ENCODE measurements around the gene ZDHHC5. TPM values are rescaled to one million over a fixed set of nuclear protein-coding genes. Genes with fewer than 3 reads are reported as not detected.

Gene ZDHHC5, protein sequence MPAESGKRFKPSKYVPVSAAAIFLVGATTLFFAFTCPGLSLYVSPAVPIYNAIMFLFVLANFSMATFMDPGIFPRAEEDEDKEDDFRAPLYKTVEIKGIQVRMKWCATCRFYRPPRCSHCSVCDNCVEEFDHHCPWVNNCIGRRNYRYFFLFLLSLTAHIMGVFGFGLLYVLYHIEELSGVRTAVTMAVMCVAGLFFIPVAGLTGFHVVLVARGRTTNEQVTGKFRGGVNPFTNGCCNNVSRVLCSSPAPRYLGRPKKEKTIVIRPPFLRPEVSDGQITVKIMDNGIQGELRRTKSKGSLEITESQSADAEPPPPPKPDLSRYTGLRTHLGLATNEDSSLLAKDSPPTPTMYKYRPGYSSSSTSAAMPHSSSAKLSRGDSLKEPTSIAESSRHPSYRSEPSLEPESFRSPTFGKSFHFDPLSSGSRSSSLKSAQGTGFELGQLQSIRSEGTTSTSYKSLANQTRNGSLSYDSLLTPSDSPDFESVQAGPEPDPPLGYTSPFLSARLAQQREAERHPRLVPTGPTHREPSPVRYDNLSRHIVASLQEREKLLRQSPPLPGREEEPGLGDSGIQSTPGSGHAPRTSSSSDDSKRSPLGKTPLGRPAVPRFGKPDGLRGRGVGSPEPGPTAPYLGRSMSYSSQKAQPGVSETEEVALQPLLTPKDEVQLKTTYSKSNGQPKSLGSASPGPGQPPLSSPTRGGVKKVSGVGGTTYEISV
- polyA plus RNA-seq = 46.4 TPM
- long read RNA-seq, donor 1, full-length matches to known transcripts = 1 of 26 reads
- long read RNA-seq, donor 1, partial matches to known transcripts = 25 of 26 reads
- long read RNA-seq, donor 1, other reads (novel, unspliced or antisense) = 0 of 26 reads
- long read RNA-seq, donor 2, full-length matches to known transcripts = 4 of 136 reads
- long read RNA-seq, donor 2, partial matches to known transcripts = 96 of 136 reads
- long read RNA-seq, donor 2, other reads (novel, unspliced or antisense) = 36 of 136 reads
- long read RNA-seq, donor 3 = 0 reads
- long read RNA-seq, donor 4 = 0 reads
- long read RNA-seq, donor 5, partial matches to known transcripts = 25 of 25 reads
- long read RNA-seq, donor 5, other reads (novel, unspliced or antisense) = 0 of 25 reads
- long read RNA-seq, donor 6, full-length matches to known transcripts = 3 of 47 reads
- long read RNA-seq, donor 6, partial matches to known transcripts = 44 of 47 reads
- long read RNA-seq, donor 6, other reads (novel, unspliced or antisense) = 0 of 47 reads
- long read RNA-seq, donor 7, partial matches to known transcripts = 6 of 6 reads
- long read RNA-seq, donor 7, other reads (novel, unspliced or antisense) = 0 of 6 reads
- long read RNA-seq, donor 8, full-length matches to known transcripts = 2 of 31 reads
- long read RNA-seq, donor 8, partial matches to known transcripts = 29 of 31 reads
- long read RNA-seq, donor 8, other reads (novel, unspliced or antisense) = 0 of 31 reads
- long read RNA-seq, donor 9, full-length matches to known transcripts = 2 of 31 reads
- long read RNA-seq, donor 9, partial matches to known transcripts = 29 of 31 reads
- long read RNA-seq, donor 9, other reads (novel, unspliced or antisense) = 0 of 31 reads
- long read RNA-seq, donor 10, full-length matches to known transcripts = 3 of 97 reads
- long read RNA-seq, donor 10, partial matches to known transcripts = 81 of 97 reads
- long read RNA-seq, donor 10, other reads (novel, unspliced or antisense) = 13 of 97 reads
- long read RNA-seq, donor 11, full-length matches to known transcripts = 1 of 39 reads
- long read RNA-seq, donor 11, partial matches to known transcripts = 38 of 39 reads
- long read RNA-seq, donor 11, other reads (novel, unspliced or antisense) = 0 of 39 reads

DNA sequence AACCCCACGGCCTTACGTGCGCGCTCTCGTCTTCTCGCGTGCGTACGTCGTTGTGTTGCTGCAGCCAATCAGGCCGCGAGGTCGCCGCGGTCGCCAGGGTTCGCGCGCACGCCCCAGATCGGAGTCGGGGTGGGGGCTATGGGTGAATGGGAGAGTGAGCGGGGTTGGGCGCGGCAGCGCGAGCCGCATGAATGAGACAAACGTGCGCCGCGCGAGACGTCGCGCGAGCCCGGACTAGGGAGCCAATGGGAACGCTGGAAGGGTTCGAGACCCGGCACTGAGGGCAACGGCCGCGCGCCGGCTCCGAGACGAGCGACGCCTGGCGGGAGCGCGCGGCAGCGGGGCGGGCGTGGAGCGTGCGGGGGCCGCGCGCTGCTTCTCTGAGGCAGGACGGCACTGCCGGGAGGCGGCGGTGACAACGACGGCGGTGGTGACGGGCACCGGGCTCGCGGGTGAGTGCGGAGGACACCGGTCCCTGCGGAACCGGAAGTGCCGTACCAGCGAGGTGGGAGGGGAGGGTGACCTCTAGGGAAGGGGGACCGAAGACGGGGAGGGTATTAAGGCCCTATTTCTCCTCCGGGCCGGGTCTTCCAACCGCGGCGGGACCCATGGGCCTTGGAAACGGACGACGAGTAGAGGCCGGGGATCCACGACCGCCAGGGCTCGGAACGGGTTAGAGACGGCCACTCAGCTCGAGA lies at the start of gene ZDHHC5:
ZDHHC5 (plus strand) TSS at position 379 of the 698 bp plus-strand sequence. CDS start 4,977 bp downstream, outside the sequence.
- Histone ChIP-seq H3K36me3 (ENCODE audit: control insufficient read depth, insufficient read depth, low read length) (peaks cover 16% of the 10 kb centered on the region), H3K9me3 (ENCODE audit: control insufficient read depth, low read depth, low read length) (no peaks in the 10 kb centered on the region), H3K27ac (ENCODE audit: low read length) (peak within 1 kb of the TSS; percentile 95), H3K27me3 (ENCODE audit: control insufficient read depth, insufficient read depth, low read length) (no peaks in the 10 kb centered on the region), H3K4me3 (ENCODE audit: low read length) (peak within 1 kb of the TSS; percentile 97), H3K4me1 (ENCODE audit: control insufficient read depth, insufficient read depth, low read length) (peaks cover 7% of the 10 kb centered on the region)
- WGBS (ENCODE audit: insufficient coverage, low lambda C conversion rate) = no CpG with 5 or more reads among the region's 96 CpGs
- peak; percentile 100 for DNase-seq

DNA sequence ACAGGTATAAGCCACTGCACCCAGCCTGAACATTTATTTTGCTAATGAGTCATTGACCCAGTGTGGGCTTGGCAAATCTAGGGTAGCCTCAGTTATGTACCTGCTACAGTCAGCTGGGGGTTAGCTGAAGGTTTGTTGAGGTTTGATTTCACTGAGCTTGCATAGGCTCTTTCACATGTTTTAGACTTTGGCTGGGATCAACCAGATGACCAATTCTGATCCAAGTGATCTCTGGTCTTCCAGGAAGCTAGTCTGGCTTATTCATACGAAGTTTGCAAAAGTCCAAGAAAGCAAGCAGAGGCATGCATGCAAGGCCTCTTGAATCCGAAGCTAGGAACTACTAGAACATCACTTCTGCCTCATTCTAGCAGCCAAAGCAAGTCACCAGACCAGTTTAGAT lies 49.5 kb upstream of the ZDHHC5 start:
- WGBS (ENCODE audit: insufficient coverage, low lambda C conversion rate) = 100% methylated on average over 1 of the region's 2 CpGs
- no peaks in the 10 kb centered on the region for H3K4me1 ChIP-seq (ENCODE audit: control insufficient read depth, insufficient read depth, low read length)
- H3K36me3 ChIP-seq (ENCODE audit: control insufficient read depth, insufficient read depth, low read length) = peaks cover 6% of the 10 kb centered on the region
- no peak overlapping the region for H3K27ac ChIP-seq (ENCODE audit: low read length)
- H3K4me3 ChIP-seq (ENCODE audit: low read length) = no peak overlapping the region
- no peak for DNase-seq
- peaks cover 2% of the 10 kb centered on the region for H3K27me3 ChIP-seq (ENCODE audit: control insufficient read depth, insufficient read depth, low read length)
- H3K9me3 ChIP-seq (ENCODE audit: control insufficient read depth, low read depth, low read length) = peaks cover 6% of the 10 kb centered on the region

DNA sequence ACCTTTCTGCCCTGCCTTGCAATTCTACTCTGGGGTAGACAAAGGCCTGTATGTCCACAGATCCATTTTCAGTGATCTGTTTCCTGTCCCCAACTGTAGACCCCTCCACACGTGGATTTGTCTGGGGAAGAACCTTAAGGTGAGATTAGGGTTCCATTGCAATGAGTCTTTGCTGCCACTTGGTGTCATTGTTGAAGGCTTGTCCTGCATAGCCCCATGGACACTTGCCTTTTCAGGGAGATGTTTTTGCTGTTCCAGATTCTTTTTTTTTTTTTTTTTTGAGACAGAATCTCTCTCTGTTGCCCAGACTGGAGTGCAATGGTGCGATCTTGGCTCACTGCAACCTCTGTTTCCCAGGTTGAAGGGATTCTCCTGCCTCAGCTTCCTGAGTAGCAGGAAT lies 48.6 kb upstream of the ZDHHC5 start:
- DNase-seq = no peak
- H3K27me3 ChIP-seq (ENCODE audit: control insufficient read depth, insufficient read depth, low read length) = peaks cover 2% of the 10 kb centered on the region
- no peaks in the 10 kb centered on the region for H3K4me1 ChIP-seq (ENCODE audit: control insufficient read depth, insufficient read depth, low read length)
- H3K36me3 ChIP-seq (ENCODE audit: control insufficient read depth, insufficient read depth, low read length) = peaks cover 4% of the 10 kb centered on the region
- peaks cover 6% of the 10 kb centered on the region for H3K9me3 ChIP-seq (ENCODE audit: control insufficient read depth, low read depth, low read length)
- no CpG with 5 or more reads among the region's 2 CpGs for WGBS (ENCODE audit: insufficient coverage, low lambda C conversion rate)
- no peak overlapping the region for H3K4me3 ChIP-seq (ENCODE audit: low read length)
- H3K27ac ChIP-seq (ENCODE audit: low read length) = no peak overlapping the region

DNA sequence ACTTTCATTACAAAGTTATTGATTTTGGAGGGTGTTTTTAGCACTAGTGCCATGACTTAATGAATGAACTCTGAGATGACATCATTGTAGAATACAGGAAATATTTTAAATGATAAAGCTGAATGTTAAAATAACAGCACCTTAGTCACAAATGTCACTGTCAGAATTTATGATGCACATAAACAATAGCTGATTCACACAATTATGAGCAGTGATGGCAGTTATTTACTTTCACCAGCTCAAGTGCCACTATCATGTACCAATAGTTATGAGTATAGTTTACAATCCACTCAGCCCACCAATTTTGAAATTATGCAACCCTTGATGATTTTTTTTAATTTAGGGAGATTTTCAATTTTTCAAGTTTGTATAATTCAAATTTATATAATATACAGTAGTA lies 47.4 kb upstream of the ZDHHC5 start:
- Histone ChIP-seq H3K9me3 (ENCODE audit: control insufficient read depth, low read depth, low read length) (peaks cover 6% of the 10 kb centered on the region), H3K36me3 (ENCODE audit: control insufficient read depth, insufficient read depth, low read length) (no peaks in the 10 kb centered on the region), H3K4me3 (ENCODE audit: low read length) (no peak overlapping the region), H3K27ac (ENCODE audit: low read length) (no peak overlapping the region), H3K4me1 (ENCODE audit: control insufficient read depth, insufficient read depth, low read length) (no peaks in the 10 kb centered on the region), H3K27me3 (ENCODE audit: control insufficient read depth, insufficient read depth, low read length) (peaks cover 2% of the 10 kb centered on the region)
- DNase-seq = no peak

DNA sequence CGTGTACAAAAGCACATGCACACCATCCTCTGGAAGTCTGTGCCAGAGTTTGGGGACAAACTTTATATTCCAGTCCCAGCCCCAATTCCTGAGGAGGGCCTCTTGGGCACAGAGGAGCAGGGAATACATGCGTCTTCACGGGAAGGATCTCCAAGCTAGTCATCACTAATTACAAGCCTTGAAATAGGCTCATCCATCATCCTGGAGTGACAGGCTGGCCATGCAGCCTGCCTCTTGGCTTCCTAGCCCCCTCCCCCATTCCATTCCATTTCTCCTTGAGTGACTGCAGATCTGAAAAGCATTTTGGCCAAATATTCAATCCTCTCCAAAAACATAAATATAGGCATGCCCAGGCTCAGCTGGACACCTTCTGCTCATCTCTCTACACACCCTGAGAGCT lies 45.7 kb upstream of the ZDHHC5 start:
- H3K27ac ChIP-seq (ENCODE audit: low read length) = no peak overlapping the region
- no peaks in the 10 kb centered on the region for H3K27me3 ChIP-seq (ENCODE audit: control insufficient read depth, insufficient read depth, low read length)
- no CpG with 5 or more reads among the region's 3 CpGs for WGBS (ENCODE audit: insufficient coverage, low lambda C conversion rate)
- H3K9me3 ChIP-seq (ENCODE audit: control insufficient read depth, low read depth, low read length) = peaks cover 6% of the 10 kb centered on the region
- H3K36me3 ChIP-seq (ENCODE audit: control insufficient read depth, insufficient read depth, low read length) = no peaks in the 10 kb centered on the region
- DNase-seq = no peak
- no peak overlapping the region for H3K4me3 ChIP-seq (ENCODE audit: low read length)
- no peaks in the 10 kb centered on the region for H3K4me1 ChIP-seq (ENCODE audit: control insufficient read depth, insufficient read depth, low read length)

DNA sequence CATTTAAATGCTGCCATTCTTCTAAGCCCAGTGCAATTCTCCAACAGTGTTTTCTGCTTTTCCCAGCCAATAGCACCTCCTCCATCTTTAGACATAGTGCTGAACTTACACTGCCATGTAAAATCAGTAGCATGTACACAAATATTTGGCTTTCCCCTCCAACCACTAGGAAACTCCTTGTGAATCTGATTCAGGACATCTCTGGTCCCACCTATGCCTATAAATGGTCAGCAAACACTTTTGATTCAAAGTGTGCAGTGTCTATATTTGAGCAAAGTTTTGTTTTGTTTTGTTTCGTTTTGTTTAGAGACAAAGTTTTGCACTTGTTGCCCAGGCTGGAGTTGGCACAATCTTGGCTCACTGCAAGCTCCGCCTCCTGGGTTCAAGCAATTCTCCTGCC lies 43.0 kb upstream of the ZDHHC5 start:
- Histone ChIP-seq H3K27ac (ENCODE audit: low read length) (no peak overlapping the region), H3K4me3 (ENCODE audit: low read length) (no peak overlapping the region), H3K36me3 (ENCODE audit: control insufficient read depth, insufficient read depth, low read length) (no peaks in the 10 kb centered on the region), H3K4me1 (ENCODE audit: control insufficient read depth, insufficient read depth, low read length) (no peaks in the 10 kb centered on the region), H3K9me3 (ENCODE audit: control insufficient read depth, low read depth, low read length) (no peaks in the 10 kb centered on the region), H3K27me3 (ENCODE audit: control insufficient read depth, insufficient read depth, low read length) (no peaks in the 10 kb centered on the region)
- no peak for DNase-seq
- WGBS (ENCODE audit: insufficient coverage, low lambda C conversion rate) = no CpG with 5 or more reads among the region's 2 CpGs

DNA sequence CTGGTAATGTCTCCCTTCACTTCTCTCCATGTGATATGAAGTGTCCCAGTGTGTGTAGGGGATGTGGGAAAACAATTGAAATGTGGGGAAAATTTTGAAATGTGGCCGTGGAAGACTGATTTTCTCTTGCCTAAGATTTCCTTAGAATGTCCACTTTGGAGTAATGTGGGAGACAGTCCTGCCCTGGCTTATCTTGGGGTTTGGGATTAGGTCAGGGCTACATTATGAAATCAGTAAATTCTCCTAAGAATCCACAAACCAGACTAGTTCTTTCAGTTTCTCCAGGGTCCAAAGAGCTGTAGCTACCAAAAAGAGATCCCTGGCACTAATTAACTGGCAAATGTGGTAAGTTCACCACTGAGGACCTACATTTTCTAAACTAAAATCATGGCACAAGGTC lies 41.0 kb upstream of the ZDHHC5 start:
- Histone ChIP-seq H3K27ac (ENCODE audit: low read length) (no peak overlapping the region), H3K36me3 (ENCODE audit: control insufficient read depth, insufficient read depth, low read length) (no peaks in the 10 kb centered on the region), H3K9me3 (ENCODE audit: control insufficient read depth, low read depth, low read length) (no peaks in the 10 kb centered on the region), H3K4me1 (ENCODE audit: control insufficient read depth, insufficient read depth, low read length) (no peaks in the 10 kb centered on the region), H3K27me3 (ENCODE audit: control insufficient read depth, insufficient read depth, low read length) (peaks cover 4% of the 10 kb centered on the region), H3K4me3 (ENCODE audit: low read length) (no peak overlapping the region)
- no CpG with 5 or more reads among the region's 1 CpG for WGBS (ENCODE audit: insufficient coverage, low lambda C conversion rate)
- no peak for DNase-seq

DNA sequence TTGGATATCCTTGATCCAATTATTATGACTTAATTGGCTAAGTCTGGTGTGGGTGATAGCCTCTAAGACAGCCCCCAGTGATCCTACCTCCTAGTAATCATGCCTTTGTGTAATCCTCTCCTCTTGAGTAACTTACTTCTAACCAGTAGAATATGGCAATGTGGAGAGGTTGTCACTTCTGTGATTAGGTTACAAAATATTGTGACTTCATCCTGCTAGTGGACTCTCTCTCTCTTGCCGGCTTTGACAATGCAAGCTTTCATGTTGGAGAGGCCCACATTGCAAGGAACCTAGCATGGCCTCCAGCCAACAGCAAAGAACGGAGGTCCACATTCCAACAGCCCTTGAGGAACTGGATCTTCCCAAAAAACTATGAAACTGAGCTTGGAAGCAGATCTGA lies 37.7 kb upstream of the ZDHHC5 start:
- no peak overlapping the region for H3K27ac ChIP-seq (ENCODE audit: low read length)
- H3K36me3 ChIP-seq (ENCODE audit: control insufficient read depth, insufficient read depth, low read length) = no peaks in the 10 kb centered on the region
- H3K4me1 ChIP-seq (ENCODE audit: control insufficient read depth, insufficient read depth, low read length) = no peaks in the 10 kb centered on the region
- no peak overlapping the region for H3K4me3 ChIP-seq (ENCODE audit: low read length)
- H3K9me3 ChIP-seq (ENCODE audit: control insufficient read depth, low read depth, low read length) = no peaks in the 10 kb centered on the region
- H3K27me3 ChIP-seq (ENCODE audit: control insufficient read depth, insufficient read depth, low read length) = peaks cover 8% of the 10 kb centered on the region
- no peak for DNase-seq
- no CpG with 5 or more reads among the region's 2 CpGs for WGBS (ENCODE audit: insufficient coverage, low lambda C conversion rate)

DNA sequence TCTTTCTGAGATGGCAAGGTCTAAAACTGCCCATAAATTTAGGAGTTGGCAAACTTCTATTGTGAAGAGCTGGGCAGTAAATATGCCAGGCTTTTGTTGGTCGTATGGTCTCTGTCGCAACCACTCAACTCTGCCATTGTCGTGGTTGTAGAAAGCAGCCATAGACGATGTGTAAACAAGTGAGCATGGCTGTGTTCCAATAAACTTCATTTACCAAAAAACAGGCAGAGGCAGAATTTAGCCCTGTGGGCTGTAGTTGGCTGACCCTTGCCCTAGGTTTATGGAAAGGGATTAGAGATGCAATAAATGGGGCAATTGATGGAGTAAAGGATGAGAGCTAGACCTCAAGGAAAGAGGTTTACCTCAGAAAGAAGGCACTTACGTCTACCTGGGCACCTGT lies 35.8 kb upstream of the ZDHHC5 start:
- peak in 1 of 2 donors; percentile 60 for DNase-seq
- no peaks in the 10 kb centered on the region for H3K4me1 ChIP-seq (ENCODE audit: control insufficient read depth, insufficient read depth, low read length)
- no CpG with 5 or more reads among the region's 5 CpGs for WGBS (ENCODE audit: insufficient coverage, low lambda C conversion rate)
- no peak overlapping the region for H3K27ac ChIP-seq (ENCODE audit: low read length)
- H3K27me3 ChIP-seq (ENCODE audit: control insufficient read depth, insufficient read depth, low read length) = peaks cover 8% of the 10 kb centered on the region
- H3K9me3 ChIP-seq (ENCODE audit: control insufficient read depth, low read depth, low read length) = no peaks in the 10 kb centered on the region
- no peak overlapping the region for H3K4me3 ChIP-seq (ENCODE audit: low read length)
- H3K36me3 ChIP-seq (ENCODE audit: control insufficient read depth, insufficient read depth, low read length) = no peaks in the 10 kb centered on the region

Data from large intestine (tissue), 12 donors.